Tibial artery (tissue), 4 donors: ENCODE data around the gene UBE2A.

Experiments used
- DNase-seq, 2 donors: peaks; one replicate each; pipeline ENCODE4 v3.0.0-alpha.2; 2019
- H3K27ac ChIP-seq, 2 donors: fragments of 200-600 bp; sonication (generic) in 1 of 2; 1 replicate in 1 of 2; 2 replicates in 1 of 2; pipeline ENCODE4 v1.5.1; 2018 to 2019; ENCODE audit warnings: mild to moderate bottlenecking in 1 of 2
- H3K27me3 ChIP-seq, 2 donors: fragments of 200-600 bp; sonication (generic) in 1 of 2; one replicate each; pipeline versions ENCODE4 v1.5.1 to v1.6.0; 2016 to 2019
- H3K36me3 ChIP-seq, 3 donors: fragments of 200-600 bp; sonication (generic) in 2 of 3; one replicate each; pipeline ENCODE4 v1.5.1; 2016 to 2019; ENCODE audit warnings: mild to moderate bottlenecking in 2 of 3
- H3K4me1 ChIP-seq, 4 donors: fragments of 200-600 bp; sonication (generic) in 2 of 4; 1 replicate in 3 of 4; 2 replicates in 1 of 4; pipeline ENCODE4 v1.5.1; 2016 to 2019
- H3K4me3 ChIP-seq, 2 donors: fragments of 200-600 bp; sonication (generic) in 1 of 2; 1 replicate in 1 of 2; 2 replicates in 1 of 2; pipeline ENCODE4 v1.5.1; 2018 to 2019; ENCODE audit warnings: mild to moderate bottlenecking in 2 of 2
- H3K9me3 ChIP-seq, 3 donors: fragments of 200-600 bp; sonication (generic) in 1 of 3; one replicate each; pipeline ENCODE4 v1.5.1; 2016 to 2019
- intact Hi-C: fragments of 100-400 bp; cut with DNase I; formaldehyde crosslinking; loops from one replicate; pipeline ENCODE4 v1.15.0; 2023; ENCODE audit warnings: low total_unique reads
- TF ChIP-seq, protein P1 (sequence below), 2 experiments: fragments of 200-600 bp in 1 of 2; fragments of 450-650 bp in 1 of 2; IDR thresholded peaks; one replicate each; pipeline ENCODE4 v1.5.1; 2017 to 2019; ENCODE audit warnings: antibody characterized with exemption in 2 of 2, mild to moderate bottlenecking in 1 of 2, moderate library complexity in 1 of 2

Gene UBE2A

GRCh38 chrX:119549327-119550016 is 24.9 kb upstream of the UBE2A start:
- TF ChIP-seq, protein P1, sequence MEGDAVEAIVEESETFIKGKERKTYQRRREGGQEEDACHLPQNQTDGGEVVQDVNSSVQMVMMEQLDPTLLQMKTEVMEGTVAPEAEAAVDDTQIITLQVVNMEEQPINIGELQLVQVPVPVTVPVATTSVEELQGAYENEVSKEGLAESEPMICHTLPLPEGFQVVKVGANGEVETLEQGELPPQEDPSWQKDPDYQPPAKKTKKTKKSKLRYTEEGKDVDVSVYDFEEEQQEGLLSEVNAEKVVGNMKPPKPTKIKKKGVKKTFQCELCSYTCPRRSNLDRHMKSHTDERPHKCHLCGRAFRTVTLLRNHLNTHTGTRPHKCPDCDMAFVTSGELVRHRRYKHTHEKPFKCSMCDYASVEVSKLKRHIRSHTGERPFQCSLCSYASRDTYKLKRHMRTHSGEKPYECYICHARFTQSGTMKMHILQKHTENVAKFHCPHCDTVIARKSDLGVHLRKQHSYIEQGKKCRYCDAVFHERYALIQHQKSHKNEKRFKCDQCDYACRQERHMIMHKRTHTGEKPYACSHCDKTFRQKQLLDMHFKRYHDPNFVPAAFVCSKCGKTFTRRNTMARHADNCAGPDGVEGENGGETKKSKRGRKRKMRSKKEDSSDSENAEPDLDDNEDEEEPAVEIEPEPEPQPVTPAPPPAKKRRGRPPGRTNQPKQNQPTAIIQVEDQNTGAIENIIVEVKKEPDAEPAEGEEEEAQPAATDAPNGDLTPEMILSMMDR (IDR thresholded peaks at IDR 0.05), result no peak
- Histone ChIP-seq H3K4me3 (no peak overlapping the region), H3K27me3 (no peaks in the 10 kb centered on the region), H3K9me3 (no peaks in the 10 kb centered on the region), H3K36me3 (peaks cover 0 to under 1% (median 0%) of the 10 kb centered on the region in 3 donors), H3K4me1 (no peaks in the 10 kb centered on the region), H3K27ac (no peak overlapping the region)
- no peak for DNase-seq
- intact Hi-C loops, result no loop called here

DNA sequence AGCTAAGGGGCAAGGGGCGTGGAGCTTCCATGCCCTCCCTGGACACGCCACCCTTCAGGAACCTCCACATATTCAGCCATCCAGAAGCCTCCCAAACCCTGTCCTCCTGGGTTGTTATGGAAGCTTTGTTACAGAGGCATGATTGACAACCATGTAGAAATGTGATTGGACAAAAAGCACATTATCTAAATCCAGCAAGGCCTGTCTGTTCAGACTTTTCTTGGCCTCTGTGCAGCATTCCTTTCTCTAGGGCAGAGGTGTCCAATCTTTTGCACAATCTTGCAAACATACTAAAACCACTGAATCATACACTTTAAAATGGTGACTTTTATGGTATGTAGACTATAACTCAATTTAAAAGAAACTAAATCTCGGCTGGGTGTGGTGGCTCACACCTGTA is 21.9 kb upstream of the UBE2A start:
- Histone ChIP-seq H3K4me3 (no peak overlapping the region), H3K27ac (no peak overlapping the region), H3K4me1 (no peaks in the 10 kb centered on the region), H3K36me3 (peaks cover 0 to 6% (median 0%) of the 10 kb centered on the region in 3 donors), H3K27me3 (no peaks in the 10 kb centered on the region), H3K9me3 (no peaks in the 10 kb centered on the region)
- DNase-seq, result no peak
- intact Hi-C loops, result no loop called here
- TF ChIP-seq, protein P1 (IDR thresholded peaks at IDR 0.05), result no peak

DNA sequence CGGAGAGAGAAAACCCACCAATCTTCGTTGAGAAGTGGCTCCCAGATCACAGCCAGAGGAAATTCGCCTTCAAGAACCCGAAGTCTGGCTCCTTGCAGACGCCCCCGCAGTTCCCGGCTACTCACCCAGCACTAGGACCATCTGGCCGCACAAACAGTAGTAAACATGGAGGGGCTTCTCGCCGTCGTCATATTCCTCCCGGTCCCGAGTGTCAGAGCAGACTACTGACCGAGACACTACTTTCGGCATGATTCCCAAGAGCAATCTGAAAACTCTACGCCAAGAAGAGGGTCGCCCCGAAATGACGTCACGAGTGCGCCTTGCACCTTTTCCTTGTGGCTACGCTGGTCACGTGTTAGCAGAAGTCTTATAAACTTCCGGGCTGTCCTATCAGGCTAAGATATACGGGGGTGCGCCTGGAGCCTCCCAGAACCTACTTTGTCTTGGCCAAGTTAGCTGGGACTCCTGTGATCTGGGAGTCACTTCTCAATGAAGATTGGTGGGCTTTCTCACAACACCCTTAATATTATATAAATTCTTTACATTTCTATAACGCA is 9.2 kb upstream of the UBE2A start, which contains the start of gene STEEP1:
STEEP1 (minus strand) TSS at position 303 of the 557 bp plus-strand sequence; CDS start at position 249, 54 bp downstream.
- peak within 1 kb of the TSS; percentile 59 to 63 for H3K4me3 ChIP-seq
- peak within 1 kb of the TSS; percentile 80 for H3K27ac ChIP-seq
- TF ChIP-seq, protein P1 (IDR thresholded peaks at IDR 0.05), result no peak
- intact Hi-C loops, result no loop called here
- H3K36me3 ChIP-seq, result no peaks in the 10 kb centered on the region
- no peaks in the 10 kb centered on the region for H3K27me3 ChIP-seq
- H3K4me1 ChIP-seq, result peaks cover 0 to 8% (median 5%) of the 10 kb centered on the region in 4 donors
- no peaks in the 10 kb centered on the region for H3K9me3 ChIP-seq
- DNase-seq, result peak; percentile 86 to 93

DNA sequence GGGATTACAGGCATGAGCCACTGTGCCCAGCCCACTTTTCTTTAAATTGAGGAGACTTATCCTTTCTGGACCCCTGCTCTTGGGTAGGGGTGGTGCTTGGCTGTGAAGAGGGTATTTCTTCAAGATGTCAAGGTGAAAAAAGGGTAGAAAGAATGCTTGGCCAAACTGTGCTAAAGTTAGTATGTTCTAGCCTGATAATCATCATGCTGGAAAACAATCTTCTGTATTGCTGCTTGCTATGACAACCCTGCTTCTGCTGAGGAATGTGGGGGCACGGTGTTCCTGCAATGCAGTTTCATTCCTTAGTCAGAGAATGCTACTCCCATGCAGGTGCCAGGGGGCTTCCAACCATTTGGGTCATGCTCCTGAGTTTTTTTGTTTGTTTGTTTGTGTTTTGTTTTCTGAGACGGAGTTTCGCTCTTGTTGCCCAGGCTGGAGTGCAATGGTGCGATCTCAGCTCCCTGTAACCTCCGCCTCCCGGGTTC is 4.0 kb upstream of the UBE2A start:
- H3K9me3 ChIP-seq, result no peaks in the 10 kb centered on the region
- no peak overlapping the region for H3K27ac ChIP-seq
- no peaks in the 10 kb centered on the region for H3K27me3 ChIP-seq
- no peaks in the 10 kb centered on the region for H3K36me3 ChIP-seq
- intact Hi-C loops, result loop anchor here (10.0 kb wide), 1 partner anchor 56 kb away; no protein-coding TSS in a partner anchor
- no peak for DNase-seq
- H3K4me3 ChIP-seq, result no peak overlapping the region
- TF ChIP-seq, protein P1 (IDR thresholded peaks at IDR 0.05), result no peak
- peaks cover 0 to 7% (median 3%) of the 10 kb centered on the region in 4 donors for H3K4me1 ChIP-seq

DNA sequence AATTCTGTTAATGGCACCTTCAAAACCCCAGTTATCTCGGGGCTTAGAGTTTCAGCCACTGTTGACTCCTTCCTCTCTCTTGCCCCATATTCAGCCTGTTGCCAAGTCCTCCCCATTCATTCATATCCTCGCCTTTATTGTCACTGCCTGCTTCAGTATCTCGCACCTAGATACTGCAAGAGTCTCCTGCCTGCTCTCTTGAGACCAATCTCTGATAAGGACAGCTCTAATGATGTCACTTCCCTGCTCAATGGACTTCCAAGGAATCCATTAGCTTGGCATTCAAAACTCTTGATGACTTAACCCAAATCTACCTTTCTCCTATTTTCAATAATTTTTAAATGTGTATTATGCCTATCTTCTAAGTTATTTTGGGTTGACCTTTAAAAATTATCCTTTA is 1.1 kb upstream of the UBE2A start:
- no peaks in the 10 kb centered on the region for H3K27me3 ChIP-seq
- DNase-seq, result no peak
- intact Hi-C loops, result loop anchor here (10.0 kb wide), 1 partner anchor 58 kb away; no protein-coding TSS in a partner anchor
- peak overlapping the region; percentile 81 to 84 for H3K4me3 ChIP-seq
- no peaks in the 10 kb centered on the region for H3K9me3 ChIP-seq
- peak overlapping the region; percentile 95 to 97 for H3K27ac ChIP-seq
- H3K4me1 ChIP-seq, result peaks cover 0 to 14% (median 4%) of the 10 kb centered on the region in 4 donors
- TF ChIP-seq, protein P1 (IDR thresholded peaks at IDR 0.05), result no peak
- H3K36me3 ChIP-seq, result no peaks in the 10 kb centered on the region
